Measurements from ENCODE around the gene UNC119. TPM values are rescaled to one million over a fixed set of nuclear protein-coding genes. Genes with fewer than 3 reads are reported as not detected.

UNC119 gene
- total RNA-seq, 1 donor from 2014 or later, result 47.2 TPM

GRCh38 chr17:28498652-28499363 lies 53.6 kb downstream of the UNC119 start:
- H3K27me3 Mint-ChIP-seq (ENCODE audit: unreplicated experiment), result peaks cover 4% of the 10 kb centered on the region
- TF ChIP-seq, protein P1, sequence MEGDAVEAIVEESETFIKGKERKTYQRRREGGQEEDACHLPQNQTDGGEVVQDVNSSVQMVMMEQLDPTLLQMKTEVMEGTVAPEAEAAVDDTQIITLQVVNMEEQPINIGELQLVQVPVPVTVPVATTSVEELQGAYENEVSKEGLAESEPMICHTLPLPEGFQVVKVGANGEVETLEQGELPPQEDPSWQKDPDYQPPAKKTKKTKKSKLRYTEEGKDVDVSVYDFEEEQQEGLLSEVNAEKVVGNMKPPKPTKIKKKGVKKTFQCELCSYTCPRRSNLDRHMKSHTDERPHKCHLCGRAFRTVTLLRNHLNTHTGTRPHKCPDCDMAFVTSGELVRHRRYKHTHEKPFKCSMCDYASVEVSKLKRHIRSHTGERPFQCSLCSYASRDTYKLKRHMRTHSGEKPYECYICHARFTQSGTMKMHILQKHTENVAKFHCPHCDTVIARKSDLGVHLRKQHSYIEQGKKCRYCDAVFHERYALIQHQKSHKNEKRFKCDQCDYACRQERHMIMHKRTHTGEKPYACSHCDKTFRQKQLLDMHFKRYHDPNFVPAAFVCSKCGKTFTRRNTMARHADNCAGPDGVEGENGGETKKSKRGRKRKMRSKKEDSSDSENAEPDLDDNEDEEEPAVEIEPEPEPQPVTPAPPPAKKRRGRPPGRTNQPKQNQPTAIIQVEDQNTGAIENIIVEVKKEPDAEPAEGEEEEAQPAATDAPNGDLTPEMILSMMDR (IDR thresholded peaks at IDR 0.05; ENCODE audit: unreplicated experiment), result no peak
- H3K4me1 Mint-ChIP-seq (ENCODE audit: unreplicated experiment), result peaks cover 6% of the 10 kb centered on the region
- no peaks in the 10 kb centered on the region for H3K36me3 Mint-ChIP-seq (ENCODE audit: low read depth, unreplicated experiment)
- no peaks in the 10 kb centered on the region for H3K9me3 Mint-ChIP-seq (ENCODE audit: unreplicated experiment)
- no peak overlapping the region for H3K4me3 Mint-ChIP-seq (ENCODE audit: unreplicated experiment)
- DNase-seq (ENCODE audit: low spot score), result no peak
- no peak overlapping the region for H3K27ac Mint-ChIP-seq (ENCODE audit: unreplicated experiment)

GRCh38 chr17:28497931-28498330 lies 54.5 kb downstream of the UNC119 start:
- H3K27me3 Mint-ChIP-seq (ENCODE audit: unreplicated experiment), result peaks cover 5% of the 10 kb centered on the region
- TF ChIP-seq, protein P1 (IDR thresholded peaks at IDR 0.05; ENCODE audit: unreplicated experiment), result no peak
- H3K4me1 Mint-ChIP-seq (ENCODE audit: unreplicated experiment), result peaks cover 8% of the 10 kb centered on the region
- H3K27ac Mint-ChIP-seq (ENCODE audit: unreplicated experiment), result no peak overlapping the region
- no peak for DNase-seq (ENCODE audit: low spot score)
- no peak overlapping the region for H3K4me3 Mint-ChIP-seq (ENCODE audit: unreplicated experiment)
- H3K9me3 Mint-ChIP-seq (ENCODE audit: unreplicated experiment), result no peaks in the 10 kb centered on the region
- H3K36me3 Mint-ChIP-seq (ENCODE audit: low read depth, unreplicated experiment), result peaks cover 1% of the 10 kb centered on the region

Other genes starting within 250 kb of the UNC119 start
- gene TMEM97, start 233.4 kb downstream of the UNC119 start, total RNA-seq (ENCODE audit: unreplicated experiment), result 59.4 TPM
- gene IFT20, start 217.2 kb downstream of the UNC119 start, total RNA-seq (ENCODE audit: unreplicated experiment), result 47.2 TPM
- gene TNFAIP1, start 216.9 kb downstream of the UNC119 start, total RNA-seq (ENCODE audit: unreplicated experiment), result 104 TPM
- 57.2 TPM for gene POLDIP2, start 195.1 kb downstream of the UNC119 start, total RNA-seq (ENCODE audit: unreplicated experiment)
- gene SEBOX, start 187.4 kb downstream of the UNC119 start, total RNA-seq (ENCODE audit: unreplicated experiment), result not detected
- gene VTN, start 182.3 kb downstream of the UNC119 start, total RNA-seq (ENCODE audit: unreplicated experiment), result not detected
- 5.8 TPM for gene SARM1, start 180.9 kb downstream of the UNC119 start, total RNA-seq (ENCODE audit: unreplicated experiment)
- 5.3 TPM for gene SLC46A1, start 146.4 kb downstream of the UNC119 start, total RNA-seq (ENCODE audit: unreplicated experiment)
- not detected for gene SLC13A2, start 79.0 kb downstream of the UNC119 start, total RNA-seq (ENCODE audit: unreplicated experiment)
- gene FOXN1, start 46.3 kb downstream of the UNC119 start, total RNA-seq (ENCODE audit: unreplicated experiment), result not detected
- 53.6 TPM for gene PIGS, start 18.9 kb upstream of the UNC119 start, total RNA-seq (ENCODE audit: unreplicated experiment)
- 18.3 TPM for gene ALDOC, start 24.3 kb upstream of the UNC119 start, total RNA-seq (ENCODE audit: unreplicated experiment)
- 28.5 TPM for gene SPAG5, start 46.4 kb upstream of the UNC119 start, total RNA-seq (ENCODE audit: unreplicated experiment)
- gene RSKR, start 61.6 kb upstream of the UNC119 start, total RNA-seq (ENCODE audit: unreplicated experiment), result 25.1 TPM
- gene BLTP2, start 92.5 kb upstream of the UNC119 start, total RNA-seq (ENCODE audit: unreplicated experiment), result 203 TPM
- gene SDF2, start 109.3 kb upstream of the UNC119 start, total RNA-seq (ENCODE audit: unreplicated experiment), result 52.8 TPM
- 87.4 TPM for gene SUPT6H, start 109.6 kb upstream of the UNC119 start, total RNA-seq (ENCODE audit: unreplicated experiment)
- gene PROCA1, start 159.3 kb upstream of the UNC119 start, total RNA-seq (ENCODE audit: unreplicated experiment), result 12.0 TPM
- 72.0 TPM for gene RAB34, start 165.2 kb upstream of the UNC119 start, total RNA-seq (ENCODE audit: unreplicated experiment)
- 1,525 TPM for gene RPL23A, start 167.4 kb upstream of the UNC119 start, total RNA-seq (ENCODE audit: unreplicated experiment)
- 2.4 TPM for gene TLCD1, start 173.6 kb upstream of the UNC119 start, total RNA-seq (ENCODE audit: unreplicated experiment)
- 6.7 TPM for gene NEK8, start 176.2 kb upstream of the UNC119 start, total RNA-seq (ENCODE audit: unreplicated experiment)
- gene TRAF4, start 191.4 kb upstream of the UNC119 start, total RNA-seq (ENCODE audit: unreplicated experiment), result 166 TPM

All from endothelial cell (in vitro differentiated cells).